Naive thymus-derived CD4-positive, alpha-beta T cell (primary cell): Measurements from ENCODE around the gene PDGFRA. TPM values are rescaled to one million over a fixed set of nuclear protein-coding genes. Genes with fewer than 3 reads are reported as not detected.

Experiments
- ATAC-seq: fragments of 150-1000 bp; cut with Tn5 transposase; 2 replicates; pipeline ENCODE4 v1.10.0; 2021; ENCODE audit warnings: mild to moderate bottlenecking, moderate library complexity
- CTCF ChIA-PET: fragments of 350-600 bp; sonication (Branson Sonifier 250); formaldehyde crosslinking; loops from one replicate; lab custom pipeline; 2021; ENCODE audit warnings: antibody characterized with exemption; lab: Charles Lee
- POLR2A ChIA-PET: fragments of 350-600 bp; sonication (Branson Sonifier 250); formaldehyde crosslinking; loops from one replicate; lab custom pipeline; 2021; ENCODE audit warnings: antibody characterized with exemption, inconsistent platforms; lab: Charles Lee
- DNase-seq, 9 donors: peaks; one replicate each; pipeline versions ENCODE4 v3.0.0 to v3.0.0-alpha.2; 2020 to 2022; ENCODE audit warnings: mixed read lengths in 1 of 9
- H3K27ac ChIP-seq: one replicate; pipeline ENCODE4 v1.7.0; 2013; ENCODE audit warnings: mild to moderate bottlenecking, low read depth, low read length, moderate library complexity
- H3K27me3 ChIP-seq, 2 donors: one replicate each; pipeline ENCODE4 v1.7.0; 2013; ENCODE audit warnings: low read length in 2 of 2, mild to moderate bottlenecking in 2 of 2, moderate library complexity in 2 of 2; ENCODE audit not compliant: control insufficient read depth in 2 of 2, insufficient read depth in 2 of 2
- H3K36me3 ChIP-seq, 3 experiments: 1 replicate in 2 of 3; 2 replicates in 1 of 3; pipeline ENCODE4 v1.7.0; 2013; ENCODE audit warnings: low read length in 3 of 3, mild to moderate bottlenecking in 3 of 3, moderate library complexity in 1 of 3; ENCODE audit not compliant: insufficient read depth in 3 of 3, control insufficient read depth in 2 of 3
- H3K4me1 ChIP-seq, 2 donors: one replicate each; pipeline ENCODE4 v1.7.0; 2013; ENCODE audit warnings: low read length in 2 of 2, mild to moderate bottlenecking in 2 of 2, moderate library complexity in 1 of 2; ENCODE audit not compliant: control insufficient read depth in 2 of 2, insufficient read depth in 2 of 2
- H3K4me3 ChIP-seq: 2 replicates; pipeline ENCODE4 v1.7.0; 2013; ENCODE audit warnings: mild to moderate bottlenecking, low read length
- H3K9me3 ChIP-seq, 3 experiments: 1 replicate in 2 of 3; 2 replicates in 1 of 3; pipeline ENCODE4 v1.7.0; 2013; ENCODE audit warnings: low read length in 3 of 3; ENCODE audit not compliant: control insufficient read depth in 2 of 3
- H3K27ac Mint-ChIP-seq, 9 donors: one replicate each; pipeline ENCODE4 v1.8.0; 2020 to 2022; ENCODE audit warnings: mixed read lengths in 9 of 9, mild to moderate bottlenecking in 8 of 9, moderate library complexity in 5 of 9, inconsistent platforms in 2 of 9
- H3K27me3 Mint-ChIP-seq, 5 donors: one replicate each; pipeline ENCODE4 v1.8.0; 2021 to 2022; ENCODE audit warnings: mixed read lengths in 5 of 5, mild to moderate bottlenecking in 1 of 5
- H3K36me3 Mint-ChIP-seq, 5 donors: one replicate each; pipeline ENCODE4 v1.8.0; 2020 to 2022; ENCODE audit warnings: mixed read lengths in 5 of 5, mild to moderate bottlenecking in 3 of 5, inconsistent platforms in 1 of 5
- H3K4me1 Mint-ChIP-seq, 7 donors: one replicate each; pipeline ENCODE4 v1.8.0; 2020 to 2022; ENCODE audit warnings: mixed read lengths in 7 of 7, mild to moderate bottlenecking in 3 of 7, inconsistent platforms in 1 of 7
- H3K4me3 Mint-ChIP-seq, 10 donors: one replicate each; pipeline ENCODE4 v1.8.0; 2020 to 2022; ENCODE audit warnings: mild to moderate bottlenecking in 10 of 10, mixed read lengths in 10 of 10, moderate library complexity in 6 of 10, inconsistent platforms in 2 of 10
- H3K9me3 Mint-ChIP-seq, 11 donors: one replicate each; pipeline ENCODE4 v1.8.0; 2020 to 2022; ENCODE audit warnings: mixed read lengths in 11 of 11, mild to moderate bottlenecking in 4 of 11, inconsistent platforms in 1 of 11, moderate library complexity in 1 of 11
- intact Hi-C, 2 donors: fragments of 100-400 bp; cut with micrococcal nuclease; formaldehyde crosslinking; loops; one replicate each; pipeline ENCODE4 v1.15.1; 2023
- polyA plus RNA-seq, 2 donors: library from polyadenylated mRNA; unstranded; fragments of 300-500 nt; fragmentation: Illumina TruSeq; gene quantifications; one replicate each; pipeline ENCODE4 v1.2.3, GENCODE V29; 2021
- total RNA-seq, 6 experiments: library from RNA in 5 of 6; stranded (reverse) in 5 of 6; gene quantifications; 1 replicate in 5 of 6; 2 replicates in 1 of 6; pipeline ENCODE4 v1.2.3 and lab custom pipeline; 2021 to 2026

The PDGFRA gene
- total and polyA plus RNA-seq, 7 experiments from 2014 or later = 1.9 TPM; not detected in 6

- intact Hi-C loops = loop anchor here (5.0 to 10.0 kb wide), 8 partner anchors 526 to 1683 kb away; partner anchors contain the start of genes FIP1L1 (in 1 of the 2) and SCFD2 (in 1 of the 2)
- H3K4me3 ChIP-seq = no peak overlapping the region
- H3K27ac ChIP-seq = no peak overlapping the region
- no peaks in the 10 kb centered on the region for H3K36me3 ChIP-seq
- ChIA-PET CTCF (interaction anchor here (0.5 kb wide), 1 partner anchor 252 kb away, joined by 3 read pairs; no protein-coding TSS in a partner anchor), POLR2A (no interaction called here)
- peaks cover 8 to 28% of the 10 kb centered on the region in 2 donors for H3K4me1 ChIP-seq
- Mint-ChIP-seq H3K27me3 (peaks cover 52 to 92% (median 72%) of the 10 kb centered on the region in 5 donors), H3K27ac (peak overlapping the region in 1 of 9 donors; percentile 78), H3K9me3 (no peaks in the 10 kb centered on the region), H3K4me1 (peaks cover 26 to 57% (median 41%) of the 10 kb centered on the region in 7 donors), H3K36me3 (peaks cover 0 to 3% (median 0%) of the 10 kb centered on the region in 5 donors), H3K4me3 (peak overlapping the region in 7 of 10 donors; percentile 17 to 83 (median 29))
- H3K9me3 ChIP-seq = no peaks in the 10 kb centered on the region
- H3K27me3 ChIP-seq = peaks cover 4 to 12% of the 10 kb centered on the region in 2 donors
- no peak for DNase-seq
- no peak for ATAC-seq
These were observed 1.7 kb downstream of the PDGFRA start for GRCh38 chr4:54230484-54231418.

- Mint-ChIP-seq H3K4me3 (peak overlapping the region in 5 of 10 donors; percentile 13 to 83 (median 21)), H3K4me1 (peaks cover 23 to 51% (median 37%) of the 10 kb centered on the region in 7 donors)
These were observed 2.3 kb downstream of the PDGFRA start for GRCh38 chr4:54231419-54231767.

GRCh38 chr4:54231768-54232688 is 2.9 kb downstream of the PDGFRA start:
- Histone ChIP-seq H3K4me1 (peaks cover 8 to 18% of the 10 kb centered on the region in 2 donors), H3K36me3 (no peaks in the 10 kb centered on the region), H3K27me3 (peaks cover 0 to 8% of the 10 kb centered on the region in 2 donors), H3K9me3 (no peaks in the 10 kb centered on the region), H3K4me3 (no peak overlapping the region), H3K27ac (no peak overlapping the region)
- Mint-ChIP-seq H3K27me3 (peaks cover 39 to 83% (median 68%) of the 10 kb centered on the region in 5 donors), H3K27ac (peak overlapping the region in 1 of 9 donors; percentile 23), H3K9me3 (no peaks in the 10 kb centered on the region), H3K4me1 (peaks cover 18 to 44% (median 33%) of the 10 kb centered on the region in 7 donors), H3K4me3 (peak overlapping the region in 9 of 10 donors; percentile 21 to 85 (median 50)), H3K36me3 (peaks cover 0 to 2% (median 0%) of the 10 kb centered on the region in 5 donors)
- intact Hi-C loops = loop anchor here (2.0 to 10.0 kb wide), 10 partner anchors 131 to 1685 kb away; partner anchors contain the start of genes FIP1L1 (in 1 of the 2), GSX2 (in 1 of the 2) and SCFD2 (in 1 of the 2)
- ATAC-seq (no peak), DNase-seq (no peak)
- ChIA-PET POLR2A (no interaction called here), CTCF (interaction anchor here (3.4 kb wide), 1 partner anchor 301 kb away, joined by 57 read pairs; no protein-coding TSS in a partner anchor)

More at GRCh38 chr4:54231419-54231767, 2.3 kb downstream of the PDGFRA start:
- Mint-ChIP-seq H3K27me3 (peaks cover 46 to 89% (median 72%) of the 10 kb centered on the region in 5 donors), H3K9me3 (no peaks in the 10 kb centered on the region), H3K36me3 (peaks cover 0 to 3% (median 0%) of the 10 kb centered on the region in 5 donors), H3K27ac (no peak overlapping the region)
- ChIA-PET POLR2A (no interaction called here), CTCF (interaction anchor here (0.5 kb wide), 1 partner anchor 253 kb away, joined by 3 read pairs; no protein-coding TSS in a partner anchor)
- Histone ChIP-seq H3K4me3 (no peak overlapping the region), H3K27ac (no peak overlapping the region), H3K27me3 (peaks cover 0 to 11% of the 10 kb centered on the region in 2 donors), H3K36me3 (no peaks in the 10 kb centered on the region), H3K9me3 (no peaks in the 10 kb centered on the region), H3K4me1 (peaks cover 8 to 23% of the 10 kb centered on the region in 2 donors)
- intact Hi-C loops = loop anchor here (5.0 to 10.0 kb wide), 8 partner anchors 527 to 1684 kb away; partner anchors contain the start of genes FIP1L1 (in 1 of the 2) and SCFD2 (in 1 of the 2)
- ATAC-seq (no peak), DNase-seq (no peak)

- ATAC-seq (peak; percentile 88), DNase-seq (peak; percentile 37 to 82 (median 65))
- peaks cover 0 to 4% of the 10 kb centered on the region in 2 donors for H3K27me3 ChIP-seq
- no peak overlapping the region for H3K27ac ChIP-seq
- H3K27ac Mint-ChIP-seq = no peak overlapping the region
- no peaks in the 10 kb centered on the region for H3K9me3 Mint-ChIP-seq
- peaks cover 11 to 32% (median 21%) of the 10 kb centered on the region in 7 donors for H3K4me1 Mint-ChIP-seq
- H3K27me3 Mint-ChIP-seq = peaks cover 27 to 70% (median 63%) of the 10 kb centered on the region in 5 donors
- peaks cover 0 to 7% of the 10 kb centered on the region in 2 donors for H3K4me1 ChIP-seq
- peak overlapping the region; percentile 50 for H3K4me3 ChIP-seq
- H3K36me3 Mint-ChIP-seq = peaks cover 0 to 2% (median 0%) of the 10 kb centered on the region in 5 donors
- intact Hi-C loops = loop anchor here (2.0 to 10.0 kb wide), 10 partner anchors 132 to 1686 kb away; partner anchors contain the start of genes FIP1L1 (in 1 of the 2), GSX2 (in 1 of the 2) and SCFD2 (in 1 of the 2)
- H3K36me3 ChIP-seq = no peaks in the 10 kb centered on the region
- H3K4me3 Mint-ChIP-seq = peak overlapping the region; percentile 52 to 87 (median 84)
- POLR2A ChIA-PET = interaction anchor here (0.7 kb wide), 1 partner anchor 324 kb away, joined by 3 read pairs; no protein-coding TSS in a partner anchor
- CTCF ChIA-PET = interaction anchor here (0.6 to 3.4 kb wide), 7 partner anchors 39 to 1253 kb away, joined by 3 to 57 read pairs (median 5); no protein-coding TSS in a partner anchor
- no peaks in the 10 kb centered on the region for H3K9me3 ChIP-seq
These were observed 4.2 kb downstream of the PDGFRA start for GRCh38 chr4:54233277-54233696.

GRCh38 chr4:54233697-54234496 is 4.8 kb downstream of the PDGFRA start:
- peak overlapping the region in 1 of 9 donors; percentile 76 for H3K27ac Mint-ChIP-seq

More at GRCh38 chr4:54233697-54234496, 4.8 kb downstream of the PDGFRA start:
- H3K9me3 Mint-ChIP-seq = no peaks in the 10 kb centered on the region
- peak overlapping the region; percentile 52 to 87 (median 84) for H3K4me3 Mint-ChIP-seq
- peaks cover 0 to 7% of the 10 kb centered on the region in 2 donors for H3K4me1 ChIP-seq
- H3K4me1 Mint-ChIP-seq = peaks cover 5 to 26% (median 15%) of the 10 kb centered on the region in 7 donors
- intact Hi-C loops = loop anchor here (1.0 to 10.0 kb wide), 17 partner anchors 16 to 1858 kb away; partner anchors contain the start of genes FIP1L1 (in 1 of the 2), GSX2 (in 1 of the 2) and SCFD2 (in 1 of the 2)
- H3K27ac ChIP-seq = no peak overlapping the region
- H3K36me3 Mint-ChIP-seq = no peaks in the 10 kb centered on the region
- DNase-seq = peak; percentile 32 to 70 (median 58)
- H3K27me3 ChIP-seq = peaks cover 0 to 4% of the 10 kb centered on the region in 2 donors
- H3K4me3 ChIP-seq = peak overlapping the region; percentile 50
- ChIA-PET CTCF (interaction anchor here (0.5 to 3.4 kb wide), 15 partner anchors 8 to 1253 kb away, joined by 3 to 57 read pairs (median 4); no protein-coding TSS in a partner anchor), POLR2A (interaction anchor here (0.7 kb wide), 1 partner anchor 325 kb away, joined by 3 read pairs; no protein-coding TSS in a partner anchor)
- H3K27me3 Mint-ChIP-seq = peaks cover 20 to 67% (median 57%) of the 10 kb centered on the region in 5 donors
- no peaks in the 10 kb centered on the region for H3K36me3 ChIP-seq
- ATAC-seq = peak; percentile 75
- H3K9me3 ChIP-seq = no peaks in the 10 kb centered on the region
